ENCODE data around the gene RTN4RL2.

Gene RTN4RL2

DNA sequence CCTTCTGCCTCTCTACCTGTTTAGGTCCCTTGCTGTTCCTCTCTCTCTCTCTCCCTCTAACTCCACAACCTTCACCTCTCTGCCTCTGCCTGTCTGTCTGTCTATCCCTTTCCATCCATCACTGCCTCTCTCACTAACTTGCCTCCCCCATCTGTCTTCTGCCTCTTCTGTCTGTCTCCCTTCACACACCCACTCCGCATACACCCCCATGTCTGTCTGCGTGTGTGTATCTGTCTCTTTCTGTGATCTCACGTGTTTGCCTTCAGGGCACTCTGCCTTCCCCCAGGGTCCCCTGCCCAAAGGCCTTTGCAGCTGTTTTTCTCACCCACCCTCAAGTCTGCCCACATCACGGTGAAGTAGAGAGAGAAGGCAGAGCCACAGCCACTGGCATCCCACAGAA lies 7.9 kb downstream of the RTN4RL2 start:
- no peaks in the 10 kb centered on the region for H3K4me1 ChIP-seq (ENCODE audit: low read depth, poor library complexity, severe bottlenecking)
- no peaks in the 10 kb centered on the region for H3K27me3 ChIP-seq (ENCODE audit: insufficient read depth, low read depth)
- no peaks in the 10 kb centered on the region for H3K36me3 ChIP-seq (ENCODE audit: insufficient read depth)
- no peaks in the 10 kb centered on the region for H3K79me2 ChIP-seq (ENCODE audit: insufficient read depth, low read depth)
- TF ChIP-seq, protein P1, sequence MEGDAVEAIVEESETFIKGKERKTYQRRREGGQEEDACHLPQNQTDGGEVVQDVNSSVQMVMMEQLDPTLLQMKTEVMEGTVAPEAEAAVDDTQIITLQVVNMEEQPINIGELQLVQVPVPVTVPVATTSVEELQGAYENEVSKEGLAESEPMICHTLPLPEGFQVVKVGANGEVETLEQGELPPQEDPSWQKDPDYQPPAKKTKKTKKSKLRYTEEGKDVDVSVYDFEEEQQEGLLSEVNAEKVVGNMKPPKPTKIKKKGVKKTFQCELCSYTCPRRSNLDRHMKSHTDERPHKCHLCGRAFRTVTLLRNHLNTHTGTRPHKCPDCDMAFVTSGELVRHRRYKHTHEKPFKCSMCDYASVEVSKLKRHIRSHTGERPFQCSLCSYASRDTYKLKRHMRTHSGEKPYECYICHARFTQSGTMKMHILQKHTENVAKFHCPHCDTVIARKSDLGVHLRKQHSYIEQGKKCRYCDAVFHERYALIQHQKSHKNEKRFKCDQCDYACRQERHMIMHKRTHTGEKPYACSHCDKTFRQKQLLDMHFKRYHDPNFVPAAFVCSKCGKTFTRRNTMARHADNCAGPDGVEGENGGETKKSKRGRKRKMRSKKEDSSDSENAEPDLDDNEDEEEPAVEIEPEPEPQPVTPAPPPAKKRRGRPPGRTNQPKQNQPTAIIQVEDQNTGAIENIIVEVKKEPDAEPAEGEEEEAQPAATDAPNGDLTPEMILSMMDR (conservative IDR thresholded peaks at IDR 0.05; ENCODE audit: low read depth, low read length) = no peak
- H3K27ac ChIP-seq = no peak overlapping the region
- no peak overlapping the region for H3K4me3 ChIP-seq (IDR thresholded peaks at IDR 0.05; ENCODE audit: insufficient read depth, low read depth, low read length)
- H4K20me1 ChIP-seq (ENCODE audit: insufficient read depth) = no peaks in the 10 kb centered on the region
- no peak overlapping the region for H3K4me2 ChIP-seq
- H3K9ac ChIP-seq = no peak overlapping the region
- H2AFZ ChIP-seq (ENCODE audit: low read depth) = no peak overlapping the region

DNA sequence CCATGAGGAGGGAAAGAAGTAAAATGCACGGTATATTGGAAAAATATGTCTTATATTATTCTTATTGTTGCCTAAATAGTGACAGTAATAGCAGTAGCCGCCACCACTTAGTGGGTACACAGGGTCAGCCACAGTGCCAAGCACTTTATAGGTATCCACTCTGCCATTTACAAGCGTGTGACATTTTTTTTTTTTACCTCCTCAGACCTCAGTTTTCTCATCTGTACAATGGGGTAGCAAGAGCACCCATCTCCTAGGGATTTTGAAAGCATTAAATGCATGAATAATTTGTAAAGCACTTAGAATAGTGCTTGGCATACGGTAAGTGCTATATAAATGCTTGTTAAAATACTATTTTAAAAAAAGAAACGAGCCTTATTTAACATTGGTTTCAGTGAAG lies 8.9 kb downstream of the RTN4RL2 start:
- peaks cover 5% of the 10 kb centered on the region for H3K4me1 ChIP-seq (ENCODE audit: low read depth, poor library complexity, severe bottlenecking)
- H3K9ac ChIP-seq = no peak overlapping the region
- H3K79me2 ChIP-seq (ENCODE audit: insufficient read depth, low read depth) = peaks cover under 1% of the 10 kb centered on the region; the same call in 1 of the 2 replicates
- H4K20me1 ChIP-seq (ENCODE audit: insufficient read depth) = no peaks in the 10 kb centered on the region
- H2AFZ ChIP-seq (ENCODE audit: low read depth) = no peak overlapping the region
- no peaks in the 10 kb centered on the region for H3K27me3 ChIP-seq (ENCODE audit: insufficient read depth, low read depth)
- no peaks in the 10 kb centered on the region for H3K36me3 ChIP-seq (ENCODE audit: insufficient read depth)
- TF ChIP-seq, protein P1 (conservative IDR thresholded peaks at IDR 0.05; ENCODE audit: low read depth, low read length) = no peak
- no peak overlapping the region for H3K27ac ChIP-seq
- no peak overlapping the region for H3K4me3 ChIP-seq (IDR thresholded peaks at IDR 0.05; ENCODE audit: insufficient read depth, low read depth, low read length)
- no peak overlapping the region for H3K4me2 ChIP-seq

DNA sequence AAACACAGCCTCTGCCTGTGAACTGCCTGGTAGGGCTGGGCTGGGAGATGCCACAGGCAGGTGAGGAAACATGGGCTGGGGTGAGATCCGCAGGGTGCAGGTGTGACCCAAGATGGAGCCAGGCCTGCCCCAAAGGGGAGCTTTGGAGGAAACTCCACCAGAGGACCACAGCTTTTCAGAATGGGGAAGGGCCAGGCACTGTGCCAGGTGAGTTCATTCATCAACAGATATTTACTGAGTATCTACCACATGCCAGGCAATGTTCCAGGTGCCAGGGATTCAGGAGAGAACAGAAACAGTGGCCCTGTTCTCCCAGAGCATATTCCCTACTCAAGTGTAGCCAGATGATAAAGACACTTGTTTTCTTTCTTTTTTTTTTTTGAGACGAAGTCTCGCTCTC lies 11.2 kb downstream of the RTN4RL2 start:
- Histone ChIP-seq H4K20me1 (ENCODE audit: insufficient read depth) (no peaks in the 10 kb centered on the region), H3K36me3 (ENCODE audit: insufficient read depth) (no peaks in the 10 kb centered on the region), H3K9ac (no peak overlapping the region), H2AFZ (ENCODE audit: low read depth) (no peak overlapping the region), H3K4me1 (ENCODE audit: low read depth, poor library complexity, severe bottlenecking) (peaks cover 20% of the 10 kb centered on the region), H3K79me2 (ENCODE audit: insufficient read depth, low read depth) (peaks cover 14% of the 10 kb centered on the region), H3K4me3 (IDR thresholded peaks at IDR 0.05; ENCODE audit: insufficient read depth, low read depth, low read length) (no peak overlapping the region), H3K27ac (no peak overlapping the region), H3K27me3 (ENCODE audit: insufficient read depth, low read depth) (no peaks in the 10 kb centered on the region), H3K4me2 (no peak overlapping the region)
- TF ChIP-seq, protein P1 (conservative IDR thresholded peaks at IDR 0.05; ENCODE audit: low read depth, low read length) = no peak

DNA sequence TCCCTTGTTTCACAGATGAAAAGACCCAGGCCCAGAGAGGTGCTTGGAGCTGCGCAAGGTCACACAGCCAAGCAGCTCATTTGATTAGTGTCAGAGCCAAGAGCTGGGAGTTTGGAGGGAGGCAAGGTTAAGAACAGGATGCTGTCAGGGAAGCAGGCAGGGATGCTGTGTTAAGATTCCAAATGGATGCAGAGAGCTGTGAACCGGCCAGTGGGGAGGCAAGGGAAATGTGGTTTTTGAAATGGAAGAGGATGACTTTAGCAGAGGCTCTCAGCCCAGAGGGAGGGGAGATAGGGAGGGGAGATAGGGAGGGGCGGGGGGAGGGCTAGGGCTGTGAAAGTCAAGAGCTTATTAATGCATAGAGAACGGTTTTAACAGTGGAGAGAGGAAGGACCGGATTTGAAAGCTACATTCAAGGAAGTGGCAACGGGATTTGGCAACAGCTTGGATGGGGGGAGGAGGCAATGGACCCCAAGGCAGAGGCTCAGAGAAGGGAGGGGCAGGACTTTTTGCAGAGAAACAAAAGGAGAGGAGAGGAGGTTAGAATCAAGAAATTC lies 13.0 kb downstream of the RTN4RL2 start:
- Histone ChIP-seq H3K36me3 (ENCODE audit: insufficient read depth) (no peaks in the 10 kb centered on the region), H3K4me1 (ENCODE audit: low read depth, poor library complexity, severe bottlenecking) (peaks cover 32% of the 10 kb centered on the region), H4K20me1 (ENCODE audit: insufficient read depth) (no peaks in the 10 kb centered on the region), H3K9ac (no peak overlapping the region), H3K79me2 (ENCODE audit: insufficient read depth, low read depth) (peaks cover 14% of the 10 kb centered on the region), H3K27ac (no peak overlapping the region), H2AFZ (ENCODE audit: low read depth) (no peak overlapping the region), H3K4me2 (no peak overlapping the region), H3K27me3 (ENCODE audit: insufficient read depth, low read depth) (no peaks in the 10 kb centered on the region), H3K4me3 (IDR thresholded peaks at IDR 0.05; ENCODE audit: insufficient read depth, low read depth, low read length) (no peak overlapping the region)
- TF ChIP-seq, protein P1 (conservative IDR thresholded peaks at IDR 0.05; ENCODE audit: low read depth, low read length) = no peak

All from KMS-11 (cell line).